Fibroblast of lung (primary cell): ENCODE results near the gene LSM8. TPM values are rescaled to one million over a fixed set of nuclear protein-coding genes. Genes with fewer than 3 reads are reported as not detected.

Source experiments
- DNase-seq, 2 donors: peaks; one replicate each; pipeline versions ENCODE4 v3.0.0 to v3.0.0-alpha.2; 2010; ENCODE audit warnings: low read depth in 2 of 2
- H2AFZ ChIP-seq: 2 replicates; pipeline ENCODE4 v1.5.1; 2012; ENCODE audit warnings: low read length, control low read depth, inconsistent platforms
- H3K27ac ChIP-seq: 2 replicates; pipeline ENCODE4 v1.5.1; 2011; ENCODE audit warnings: low read length, control low read depth; ENCODE audit not compliant: insufficient read depth
- H3K27me3 ChIP-seq: 2 replicates; pipeline ENCODE4 v1.5.1; 2011; ENCODE audit warnings: mild to moderate bottlenecking, low read length; ENCODE audit not compliant: control insufficient read depth, insufficient read depth
- H3K36me3 ChIP-seq: 2 replicates; pipeline ENCODE4 v1.5.1; 2011; ENCODE audit warnings: low read length; ENCODE audit not compliant: control insufficient read depth, insufficient read depth
- H3K4me1 ChIP-seq: 2 replicates; pipeline ENCODE4 v1.5.1; 2011; ENCODE audit warnings: low read length; ENCODE audit not compliant: control insufficient read depth, insufficient read depth; ENCODE audit errors: extremely low read depth
- H3K4me2 ChIP-seq: 2 replicates; pipeline ENCODE4 v1.5.1; 2011; ENCODE audit warnings: low read length, control low read depth; ENCODE audit not compliant: insufficient read depth; ENCODE audit errors: extremely low read depth
- H3K4me3 ChIP-seq, 4 experiments: fragments of 200-600 bp in 1 of 4; sonication (generic) in 1 of 4; replicated peaks in 1 of 4; 2 replicates each; pipeline ENCODE4 v1.5.1; 2011 to 2016; ENCODE audit warnings: low read length in 4 of 4, low read depth in 3 of 4, mild to moderate bottlenecking in 3 of 4, control low read depth in 2 of 4, inconsistent platforms in 1 of 4, mixed read lengths in 1 of 4; ENCODE audit not compliant: insufficient read depth in 1 of 4; ENCODE audit errors: control extremely low read depth in 1 of 4
- H3K79me2 ChIP-seq: 2 replicates; pipeline ENCODE4 v1.5.1; 2012; ENCODE audit warnings: mild to moderate bottlenecking, low read length, inconsistent platforms; ENCODE audit not compliant: control insufficient read depth, insufficient read depth
- H3K9ac ChIP-seq: 2 replicates; pipeline ENCODE4 v1.5.1; 2011; ENCODE audit warnings: mild to moderate bottlenecking, low read length, control low read depth; ENCODE audit not compliant: insufficient read depth
- H3K9me3 ChIP-seq: 2 replicates; pipeline ENCODE4 v1.5.1; 2012; ENCODE audit warnings: low read depth, low read length; ENCODE audit not compliant: control insufficient read depth, insufficient read depth
- H4K20me1 ChIP-seq: 2 replicates; pipeline ENCODE4 v1.5.1; 2011; ENCODE audit warnings: low read length; ENCODE audit not compliant: control insufficient read depth, insufficient read depth; ENCODE audit errors: extremely low read depth
- EZH2 ChIP-seq: IDR thresholded peaks from 2 replicates; pipeline ENCODE4 v1.5.1; 2012; ENCODE audit warnings: low read length, control low read depth, mild to moderate bottlenecking; ENCODE audit errors: missing control alignments
- polyA plus RNA-seq, 2 donors: library from polyadenylated mRNA; depleted of rRNA in 1 of 2; stranded (reverse) in 1 of 2; unstranded in 1 of 2; fragments of >200 nt; gene quantifications; 2 replicates each; pipeline ENCODE4 v1.2.1, GENCODE V29; 2011 to 2012; ENCODE audit warnings: missing spikeins in 1 of 2
- total RNA-seq: library from RNA; depleted of rRNA; stranded (reverse); fragments of >200 nt; gene quantifications from 2 replicates; pipeline ENCODE4 v1.2.1, GENCODE V29; 2014
- TF ChIP-seq, protein P1 (sequence below), 2 donors: IDR thresholded peaks in 1 of 2; conservative IDR thresholded peaks in 1 of 2; 1 replicate in 1 of 2; 2 replicates in 1 of 2; pipeline ENCODE4 v1.5.1; 2011 to 2012; ENCODE audit warnings: low read length in 2 of 2, control low read depth in 1 of 2, inconsistent platforms in 1 of 2, low read depth in 1 of 2, mild to moderate bottlenecking in 1 of 2

LSM8 gene
- total and polyA plus RNA-seq, 2 donors (not counting 1 experiment from before 2014, with no cell fraction given): 36.8 to 55.0 TPM

DNA sequence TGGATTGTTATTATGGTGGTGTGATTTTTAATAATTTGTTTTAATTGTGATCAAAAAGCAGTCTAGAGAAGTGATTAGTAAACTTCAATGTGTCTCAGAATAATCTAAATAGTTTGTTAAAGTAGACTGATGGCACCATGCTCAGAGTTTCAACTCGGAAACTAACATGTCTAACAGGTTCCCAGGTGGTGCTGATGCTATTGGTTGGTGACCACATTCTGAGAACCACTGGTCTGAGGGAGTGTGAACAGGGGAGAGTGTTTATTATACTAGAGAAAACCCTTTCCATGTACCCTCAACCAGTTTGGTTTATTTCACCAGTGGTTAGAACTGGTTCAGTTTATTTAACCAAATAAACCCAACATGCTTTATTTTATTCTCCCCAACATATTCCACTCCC lies 42.0 kb upstream of the LSM8 start:
- H3K27me3 ChIP-seq: no peaks in the 10 kb centered on the region
- no peak overlapping the region for H3K4me2 ChIP-seq
- no peaks in the 10 kb centered on the region for H3K4me1 ChIP-seq
- H4K20me1 ChIP-seq: no peaks in the 10 kb centered on the region
- no peak overlapping the region for H3K9ac ChIP-seq
- no peaks in the 10 kb centered on the region for H3K36me3 ChIP-seq
- no peak overlapping the region for H3K27ac ChIP-seq
- no peak overlapping the region for H2AFZ ChIP-seq
- no peaks in the 10 kb centered on the region for H3K9me3 ChIP-seq
- no peak overlapping the region for H3K4me3 ChIP-seq
- DNase-seq: no peak
- TF ChIP-seq EZH2: no peak
- TF ChIP-seq, protein P1, sequence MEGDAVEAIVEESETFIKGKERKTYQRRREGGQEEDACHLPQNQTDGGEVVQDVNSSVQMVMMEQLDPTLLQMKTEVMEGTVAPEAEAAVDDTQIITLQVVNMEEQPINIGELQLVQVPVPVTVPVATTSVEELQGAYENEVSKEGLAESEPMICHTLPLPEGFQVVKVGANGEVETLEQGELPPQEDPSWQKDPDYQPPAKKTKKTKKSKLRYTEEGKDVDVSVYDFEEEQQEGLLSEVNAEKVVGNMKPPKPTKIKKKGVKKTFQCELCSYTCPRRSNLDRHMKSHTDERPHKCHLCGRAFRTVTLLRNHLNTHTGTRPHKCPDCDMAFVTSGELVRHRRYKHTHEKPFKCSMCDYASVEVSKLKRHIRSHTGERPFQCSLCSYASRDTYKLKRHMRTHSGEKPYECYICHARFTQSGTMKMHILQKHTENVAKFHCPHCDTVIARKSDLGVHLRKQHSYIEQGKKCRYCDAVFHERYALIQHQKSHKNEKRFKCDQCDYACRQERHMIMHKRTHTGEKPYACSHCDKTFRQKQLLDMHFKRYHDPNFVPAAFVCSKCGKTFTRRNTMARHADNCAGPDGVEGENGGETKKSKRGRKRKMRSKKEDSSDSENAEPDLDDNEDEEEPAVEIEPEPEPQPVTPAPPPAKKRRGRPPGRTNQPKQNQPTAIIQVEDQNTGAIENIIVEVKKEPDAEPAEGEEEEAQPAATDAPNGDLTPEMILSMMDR (conservative IDR thresholded peaks at IDR 0.05 in 1 of 2, IDR thresholded peaks at IDR 0.05 in 1 of 2; ENCODE audit: low read depth in 1 of 2, low read length in 2 of 2): no peak
- H3K79me2 ChIP-seq: no peaks in the 10 kb centered on the region

DNA sequence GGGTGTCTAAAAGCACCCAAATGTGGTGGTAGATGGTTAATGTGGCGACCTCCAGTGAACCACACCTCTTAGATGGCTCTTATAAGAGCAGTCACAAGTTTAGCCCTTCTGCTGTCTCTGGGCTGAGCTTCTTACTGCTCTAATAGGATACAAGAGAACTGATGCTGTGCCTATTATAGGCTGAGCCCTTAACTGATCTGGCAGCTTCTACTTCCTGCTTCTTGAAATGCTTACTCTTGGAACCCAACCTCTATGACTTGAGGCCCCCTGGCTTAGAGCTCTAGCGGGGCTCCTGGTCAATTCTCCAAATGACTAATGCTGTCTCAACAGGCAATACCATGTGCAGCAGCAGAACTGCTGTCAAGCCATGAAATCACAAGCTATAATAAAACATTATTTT lies 35.0 kb upstream of the LSM8 start:
- no peaks in the 10 kb centered on the region for H4K20me1 ChIP-seq
- H3K27ac ChIP-seq: no peak overlapping the region
- no peak for TF ChIP-seq EZH2
- TF ChIP-seq, protein P1 (conservative IDR thresholded peaks at IDR 0.05 in 1 of 2, IDR thresholded peaks at IDR 0.05 in 1 of 2; ENCODE audit: low read depth in 1 of 2, low read length in 2 of 2): no peak
- no peaks in the 10 kb centered on the region for H3K9me3 ChIP-seq
- no peaks in the 10 kb centered on the region for H3K27me3 ChIP-seq
- no peak overlapping the region for H3K4me3 ChIP-seq
- H3K4me2 ChIP-seq: no peak overlapping the region
- H3K79me2 ChIP-seq: no peaks in the 10 kb centered on the region
- H3K36me3 ChIP-seq: no peaks in the 10 kb centered on the region
- H3K4me1 ChIP-seq: no peaks in the 10 kb centered on the region
- H2AFZ ChIP-seq: no peak overlapping the region
- peak; percentile 2 to 55 for DNase-seq
- no peak overlapping the region for H3K9ac ChIP-seq

DNA sequence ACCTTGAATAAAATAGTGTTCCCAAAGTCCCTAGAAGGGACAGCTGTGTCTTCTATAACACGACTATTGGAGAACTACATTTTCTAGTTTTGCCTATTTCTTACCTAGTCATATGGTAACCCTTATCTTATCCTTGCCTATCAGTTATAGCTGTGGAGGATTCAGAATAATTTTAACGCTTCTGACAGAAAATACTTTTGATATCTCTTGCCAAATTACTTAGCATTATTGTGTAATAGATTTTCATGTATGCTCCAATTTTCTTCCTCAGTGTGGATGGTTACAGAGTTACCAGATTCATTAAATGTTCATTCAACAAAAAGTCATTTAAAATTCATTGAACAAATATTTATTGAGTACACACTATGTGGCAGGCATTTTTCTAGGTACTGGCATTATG lies 34.6 kb upstream of the LSM8 start:
- Histone ChIP-seq H3K36me3 (no peaks in the 10 kb centered on the region), H3K27me3 (no peaks in the 10 kb centered on the region), H3K27ac (no peak overlapping the region), H4K20me1 (no peaks in the 10 kb centered on the region), H3K9ac (no peak overlapping the region), H3K4me2 (no peak overlapping the region), H3K9me3 (no peaks in the 10 kb centered on the region), H3K79me2 (no peaks in the 10 kb centered on the region), H3K4me1 (no peaks in the 10 kb centered on the region), H2AFZ (no peak overlapping the region), H3K4me3 (no peak overlapping the region)
- TF ChIP-seq EZH2: no peak
- TF ChIP-seq, protein P1 (conservative IDR thresholded peaks at IDR 0.05 in 1 of 2, IDR thresholded peaks at IDR 0.05 in 1 of 2; ENCODE audit: low read depth in 1 of 2, low read length in 2 of 2): no peak
- DNase-seq: no peak
